IPS DF 4.7 (cell line): ENCODE measurements around the gene CXCL9.
"Not testable (repeated sequence)": the region's sequence is repeated elsewhere in the genome, so short reads cannot be mapped to it uniquely, and the experiment has no call there.

Experiments
- DNase-seq: peaks from one replicate; pipeline ENCODE4 v3.0.0-alpha.2; 2013; ENCODE audit warnings: low spot score; ENCODE audit errors: extremely low read depth

CXCL9 gene

GRCh38 chr4:75958546-75958945 lies 48.8 kb downstream of the CXCL9 start:
- DNase-seq = not testable (repeated sequence)

GRCh38 chr4:75954811-75955210 lies 52.5 kb downstream of the CXCL9 start:
- DNase-seq = not testable (repeated sequence)

GRCh38 chr4:75953509-75953908 lies 53.8 kb downstream of the CXCL9 start:
- no peak for DNase-seq
